GM19193 (cell line): ENCODE data around the gene HSPA12B.

Source experiments
- POLR2A ChIP-seq: IDR thresholded peaks from 4 replicates; pipeline ENCODE4 v1.6.1; 2011; ENCODE audit not compliant: insufficient read depth, insufficient read length; ENCODE audit errors: extremely low read depth

Gene HSPA12B

DNA sequence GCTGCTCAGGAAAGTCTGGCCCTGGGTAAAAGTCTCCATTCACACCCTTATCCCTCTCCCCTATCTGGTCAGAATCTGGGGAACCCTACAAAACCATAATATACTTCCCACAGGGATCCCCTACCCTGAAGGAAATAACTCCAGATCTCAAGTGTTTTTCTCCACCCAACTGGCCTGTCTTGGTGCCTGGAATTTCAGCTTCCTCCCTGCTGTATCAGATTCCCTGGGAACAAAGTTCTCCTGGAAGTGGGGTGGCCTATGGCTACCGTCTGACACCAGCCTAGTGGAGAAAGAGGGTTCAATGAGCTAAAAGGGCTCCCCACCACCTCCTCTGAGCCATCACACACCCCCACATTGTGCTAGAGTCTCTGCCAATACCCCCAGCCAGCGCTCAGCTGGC, 15.0 kb downstream of the HSPA12B start:
- no peak for TF ChIP-seq POLR2A

DNA sequence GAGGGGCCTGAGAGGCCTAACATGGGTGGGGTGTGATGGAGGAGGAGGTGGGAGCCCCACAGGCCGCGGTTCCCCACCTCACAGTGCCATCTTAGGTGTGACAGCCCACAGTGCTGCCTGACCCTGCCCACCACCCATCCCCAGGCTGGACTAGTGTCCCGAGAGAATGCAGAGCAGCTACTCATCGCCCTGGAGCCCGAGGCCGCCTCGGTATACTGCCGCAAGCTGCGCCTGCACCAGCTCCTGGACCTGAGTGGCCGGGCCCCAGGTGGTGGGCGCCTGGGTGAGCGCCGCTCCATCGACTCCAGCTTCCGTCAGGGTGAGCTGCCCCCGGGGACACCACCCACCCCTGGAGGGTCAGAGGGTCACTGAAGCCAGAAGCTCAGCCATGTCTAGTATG, 15.6 kb downstream of the HSPA12B start:
- no peak for TF ChIP-seq POLR2A

DNA sequence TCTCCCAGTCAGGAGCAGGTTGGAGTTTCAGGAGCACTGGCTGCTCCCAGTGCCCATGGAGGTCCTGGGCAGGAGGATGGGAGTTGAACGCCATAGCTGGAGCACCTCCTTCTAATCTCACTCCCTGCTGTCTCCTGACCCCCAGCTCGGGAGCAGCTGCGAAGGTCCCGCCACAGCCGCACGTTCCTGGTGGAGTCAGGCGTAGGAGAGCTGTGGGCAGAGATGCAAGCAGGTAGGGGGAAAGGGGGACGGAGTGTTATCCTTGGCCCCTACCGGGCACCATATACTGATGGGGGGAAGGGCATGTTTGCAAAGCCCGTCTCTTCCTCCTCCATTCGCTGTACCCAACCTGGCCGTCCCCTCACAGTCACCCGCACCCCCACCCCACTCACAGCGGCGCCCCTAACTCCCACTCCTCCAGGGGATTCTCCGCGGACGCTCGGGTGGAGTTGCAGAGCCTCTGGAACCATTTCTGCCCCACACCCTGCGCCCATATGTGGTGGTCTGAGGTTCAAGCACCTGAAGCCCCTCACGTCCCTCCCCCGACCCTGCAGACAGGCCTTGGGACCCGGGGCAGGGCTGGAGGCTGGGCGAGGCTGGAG, 16.7 kb downstream of the HSPA12B start:
- no peak for TF ChIP-seq POLR2A

DNA sequence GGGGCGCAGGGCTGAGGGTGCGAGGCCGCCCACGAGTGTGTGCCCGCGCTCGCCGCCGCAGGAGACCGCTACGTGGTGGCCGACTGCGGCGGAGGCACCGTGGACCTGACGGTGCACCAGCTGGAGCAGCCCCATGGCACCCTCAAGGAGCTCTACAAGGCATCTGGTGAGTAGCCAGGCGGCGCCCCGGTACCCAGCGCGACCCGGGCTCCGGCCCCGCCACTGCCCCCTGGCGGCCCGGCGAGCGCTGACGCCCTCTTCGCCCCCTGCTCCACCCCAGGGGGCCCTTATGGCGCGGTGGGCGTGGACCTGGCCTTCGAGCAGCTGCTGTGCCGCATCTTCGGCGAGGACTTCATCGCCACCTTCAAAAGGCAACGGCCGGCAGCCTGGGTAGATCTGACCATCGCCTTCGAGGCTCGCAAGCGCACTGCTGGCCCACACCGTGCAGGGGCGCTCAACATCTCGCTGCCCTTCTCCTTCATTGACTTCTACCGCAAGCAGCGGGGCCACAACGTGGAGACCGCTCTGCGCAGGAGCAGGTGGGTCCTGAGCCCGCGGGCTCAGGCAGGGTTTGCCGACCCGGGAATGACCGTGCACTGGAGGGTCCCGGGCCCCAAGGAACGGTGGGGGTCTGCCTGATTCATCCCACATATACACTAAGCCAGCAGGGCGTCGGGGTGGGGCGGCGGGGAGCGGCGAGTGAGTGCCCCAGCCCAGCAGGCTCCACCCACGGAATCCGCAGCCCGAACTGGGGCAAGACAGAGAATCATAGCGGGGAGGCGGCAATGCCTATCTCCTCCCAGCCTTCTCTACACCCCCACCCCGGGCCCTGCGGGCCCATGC, 17.4 kb downstream of the HSPA12B start:
- no peak for TF ChIP-seq POLR2A

DNA sequence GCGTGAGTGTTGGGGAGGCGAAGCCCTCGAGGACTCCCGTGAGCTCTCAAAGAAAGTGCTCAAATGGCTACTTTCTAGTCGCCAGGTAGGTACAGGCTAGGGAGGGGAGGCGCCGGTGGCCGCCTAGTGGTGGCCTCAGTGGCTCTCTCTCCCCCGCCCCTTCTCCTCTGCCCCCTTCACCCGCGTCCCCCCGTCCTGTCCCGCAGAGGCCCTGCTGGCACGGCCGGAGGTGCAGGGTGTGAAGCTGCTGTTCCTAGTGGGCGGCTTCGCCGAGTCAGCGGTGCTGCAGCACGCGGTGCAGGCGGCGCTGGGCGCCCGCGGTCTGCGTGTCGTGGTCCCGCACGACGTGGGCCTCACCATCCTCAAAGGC, 18.8 kb downstream of the HSPA12B start:
- no peak for TF ChIP-seq POLR2A

DNA sequence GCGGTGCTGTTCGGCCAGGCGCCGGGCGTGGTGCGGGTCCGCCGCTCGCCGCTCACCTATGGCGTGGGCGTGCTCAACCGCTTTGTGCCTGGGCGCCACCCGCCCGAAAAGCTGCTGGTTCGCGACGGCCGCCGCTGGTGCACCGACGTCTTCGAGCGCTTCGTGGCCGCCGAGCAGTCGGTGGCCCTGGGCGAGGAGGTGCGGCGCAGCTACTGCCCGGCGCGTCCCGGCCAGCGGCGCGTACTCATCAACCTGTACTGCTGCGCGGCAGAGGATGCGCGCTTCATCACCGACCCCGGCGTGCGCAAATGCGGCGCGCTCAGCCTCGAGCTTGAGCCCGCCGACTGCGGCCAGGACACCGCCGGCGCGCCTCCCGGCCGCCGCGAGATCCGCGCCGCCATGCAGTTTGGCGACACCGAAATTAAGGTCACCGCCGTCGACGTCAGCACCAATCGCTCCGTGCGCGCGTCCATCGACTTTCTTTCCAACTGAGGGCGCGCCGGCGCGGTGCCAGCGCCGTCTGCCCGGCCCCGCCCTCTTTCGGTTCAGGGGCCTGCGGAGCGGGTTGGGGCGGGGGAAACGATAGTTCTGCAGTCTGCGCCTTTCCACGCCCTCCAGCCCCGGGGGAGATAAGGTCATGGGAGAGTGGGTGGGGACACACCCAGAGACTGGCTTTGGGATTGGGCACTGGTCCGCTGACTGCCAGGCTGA, 19.3 kb downstream of the HSPA12B start:
- TF ChIP-seq POLR2A: no peak

DNA sequence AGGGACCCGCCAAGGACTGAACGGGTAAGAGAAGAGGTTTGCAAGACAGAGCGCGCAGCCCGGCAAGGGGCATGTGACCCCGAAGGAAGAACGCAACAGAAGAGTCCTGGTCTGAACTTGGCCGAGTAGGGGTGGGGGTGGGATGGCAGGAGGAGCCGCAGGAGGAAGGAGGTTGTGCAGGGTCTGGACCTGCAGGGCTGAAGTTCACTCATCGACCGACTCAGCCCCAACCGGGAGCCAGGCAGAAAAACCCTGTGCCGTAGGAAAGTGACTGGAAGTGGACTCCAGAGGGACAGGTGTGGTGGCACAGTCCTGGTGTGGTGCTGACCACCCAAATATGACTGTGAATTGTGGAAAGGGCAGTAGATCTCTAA, 19.9 kb downstream of the HSPA12B start:
- TF ChIP-seq POLR2A: no peak

DNA sequence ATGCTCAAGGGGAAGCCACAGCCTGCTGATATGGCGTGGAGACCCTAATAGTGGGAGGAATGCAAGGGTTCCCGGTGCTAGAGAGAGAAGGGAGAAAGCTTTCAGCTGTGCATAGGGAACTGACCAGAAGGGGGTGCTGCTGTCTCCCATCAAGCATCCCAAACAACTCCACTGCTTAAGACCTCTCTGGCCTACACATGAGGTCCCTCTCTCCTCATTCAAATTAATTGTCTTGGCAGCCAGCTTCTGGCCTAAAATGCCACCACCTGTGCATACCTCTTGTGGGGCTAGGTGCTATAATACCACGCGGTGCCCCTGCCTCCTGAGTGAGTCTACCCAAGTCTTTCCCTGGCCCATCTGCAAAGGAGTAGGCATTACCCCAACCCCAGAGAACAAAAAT, 20.6 kb downstream of the HSPA12B start:
- no peak for TF ChIP-seq POLR2A

DNA sequence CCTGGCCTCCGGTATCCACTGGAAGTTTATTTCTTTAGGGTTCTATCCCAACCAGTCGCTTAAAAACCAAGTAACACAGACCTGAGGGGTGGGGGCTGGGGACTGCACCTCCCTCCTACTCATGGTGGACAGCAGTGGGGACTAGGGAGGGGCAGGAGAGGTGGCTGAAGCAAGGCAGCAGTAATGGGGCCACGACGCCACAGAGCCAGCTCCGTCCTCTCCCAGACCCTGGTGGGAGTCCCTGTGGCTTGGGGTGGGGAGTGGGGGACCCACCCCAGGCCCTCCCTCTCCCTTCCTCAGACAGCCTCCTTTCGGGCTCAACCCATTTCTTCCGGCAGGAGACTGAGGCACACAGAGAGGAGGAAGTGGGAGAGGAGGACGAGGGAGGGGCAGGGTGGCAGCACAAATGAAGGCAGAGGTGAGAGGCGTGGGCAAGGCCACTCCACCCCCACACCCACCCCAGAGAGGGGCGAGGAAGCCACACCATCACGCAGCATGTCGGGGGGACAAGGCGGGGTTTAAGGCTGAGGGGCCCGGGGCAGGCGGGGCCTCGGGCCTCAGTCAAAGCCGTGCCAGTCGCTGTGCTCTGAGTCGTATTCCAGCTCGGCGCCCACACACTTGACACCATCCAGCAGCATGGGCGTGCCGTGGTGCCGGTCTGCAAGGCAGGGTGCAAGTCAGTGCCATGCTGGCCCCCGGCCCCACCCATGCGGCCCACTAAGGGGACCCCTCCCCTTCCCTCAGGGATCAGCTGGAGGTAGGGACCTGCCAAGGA, 21.2 kb downstream of the HSPA12B start:
- no peak for TF ChIP-seq POLR2A

DNA sequence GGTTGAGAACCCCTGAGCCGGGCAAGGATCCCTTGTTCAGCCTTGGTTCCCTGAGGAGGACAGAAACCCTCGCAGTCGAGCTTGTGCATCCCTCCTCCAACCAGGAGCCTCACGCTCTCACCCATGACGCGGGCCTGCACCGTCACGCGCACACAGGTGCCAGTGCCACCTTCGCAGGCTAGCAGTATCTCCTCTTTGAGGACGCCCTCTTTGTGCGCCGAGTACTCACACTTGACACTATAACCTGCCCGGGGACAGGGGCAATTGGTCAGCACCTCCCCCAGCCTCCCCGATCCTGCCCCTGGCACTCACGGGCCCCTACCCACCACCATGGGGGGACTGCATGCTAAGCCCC, 21.8 kb downstream of the HSPA12B start:
- no peak for TF ChIP-seq POLR2A

DNA sequence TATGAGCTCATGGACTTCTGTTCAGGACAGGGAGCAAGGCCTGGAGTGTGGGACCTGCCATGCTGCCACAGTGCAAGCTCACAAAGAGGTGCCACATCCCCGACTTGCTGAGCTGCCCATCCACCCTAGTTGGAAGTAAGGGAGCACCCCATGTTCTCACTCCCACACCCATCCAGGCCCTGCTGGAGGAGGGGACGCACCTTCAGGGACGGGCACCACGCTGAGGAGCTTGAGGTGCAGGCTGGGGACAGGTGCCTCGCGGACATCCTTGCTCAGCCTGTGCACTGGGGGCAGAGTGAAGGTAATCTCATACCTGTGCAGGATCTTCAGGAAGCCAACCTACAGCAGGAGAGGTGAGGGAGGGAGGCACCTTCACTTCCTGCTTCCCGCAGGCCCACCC, 22.8 kb downstream of the HSPA12B start:
- no peak for TF ChIP-seq POLR2A

DNA sequence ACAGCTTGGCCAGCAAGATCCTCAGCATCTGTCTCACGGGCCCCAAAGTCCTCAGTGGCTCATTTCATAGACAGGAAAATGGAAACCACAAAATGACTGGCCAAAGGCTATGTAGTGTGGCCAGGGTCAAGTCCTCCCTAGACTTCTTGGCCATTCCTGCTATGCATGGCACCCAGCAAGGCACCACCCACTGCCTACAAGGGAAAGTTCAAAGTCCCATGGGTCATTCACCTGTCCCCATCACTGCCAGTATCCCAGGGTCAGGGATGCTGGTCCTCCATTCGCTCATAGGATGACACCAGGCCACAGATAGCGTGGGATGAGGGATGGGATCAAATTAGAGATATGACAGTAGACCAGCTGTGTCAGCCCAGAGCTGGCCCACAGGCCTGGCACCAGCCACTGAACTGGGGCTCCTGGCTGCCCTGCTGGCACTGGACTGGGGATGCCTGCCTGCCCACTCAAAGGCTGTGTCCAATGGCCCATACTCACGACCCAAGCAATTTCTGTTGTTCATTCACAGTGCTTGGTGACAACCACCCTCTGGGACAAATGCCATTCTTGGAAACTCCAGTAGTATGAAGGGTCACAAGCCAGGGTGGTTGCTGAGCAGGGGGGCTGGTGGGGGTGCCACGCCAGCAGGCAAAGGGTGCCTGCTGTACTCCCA, 23.5 kb downstream of the HSPA12B start:
- no peak for TF ChIP-seq POLR2A

DNA sequence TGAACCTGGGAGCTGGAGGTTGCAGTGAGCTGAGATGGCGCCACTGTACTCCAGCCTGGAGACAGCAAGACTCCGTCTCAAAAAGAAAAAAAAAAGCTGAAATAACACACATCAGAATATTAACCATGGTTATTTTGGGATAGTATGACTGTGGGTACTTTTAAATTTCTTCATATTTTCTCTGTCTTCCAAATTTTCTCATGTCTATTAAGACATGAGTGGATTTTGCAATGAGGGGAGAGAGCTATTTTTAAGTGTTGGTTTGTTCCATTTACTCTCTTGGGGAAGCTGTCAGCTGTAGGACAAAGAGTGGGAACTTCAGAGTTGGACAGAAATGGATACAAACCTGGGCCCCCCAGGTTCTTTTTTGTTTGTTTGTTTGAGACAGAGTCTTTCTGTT, 24.8 kb downstream of the HSPA12B start:
- no peak for TF ChIP-seq POLR2A

DNA sequence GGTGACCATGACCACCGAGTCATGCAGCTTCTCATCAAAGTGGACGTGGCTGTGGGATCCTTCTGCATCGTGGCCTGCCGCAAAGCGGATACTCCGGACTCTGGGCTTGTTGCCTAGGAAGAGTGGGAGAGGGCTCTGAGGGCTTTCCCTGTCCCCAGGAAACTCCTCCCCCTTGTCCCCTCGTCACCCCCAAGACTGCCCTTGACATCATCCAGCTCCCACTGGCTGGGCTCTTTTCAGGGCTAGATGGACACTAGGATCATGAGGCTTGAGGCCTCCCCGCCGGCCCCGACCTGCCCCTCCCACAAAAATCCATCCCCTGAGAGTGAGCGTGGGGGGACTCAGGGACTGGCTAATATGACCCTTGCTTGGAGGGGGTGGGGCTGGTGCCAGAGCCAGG, 26.1 kb downstream of the HSPA12B start:
- no peak for TF ChIP-seq POLR2A
